Measurements from ENCODE around the gene CA12.

DNA sequence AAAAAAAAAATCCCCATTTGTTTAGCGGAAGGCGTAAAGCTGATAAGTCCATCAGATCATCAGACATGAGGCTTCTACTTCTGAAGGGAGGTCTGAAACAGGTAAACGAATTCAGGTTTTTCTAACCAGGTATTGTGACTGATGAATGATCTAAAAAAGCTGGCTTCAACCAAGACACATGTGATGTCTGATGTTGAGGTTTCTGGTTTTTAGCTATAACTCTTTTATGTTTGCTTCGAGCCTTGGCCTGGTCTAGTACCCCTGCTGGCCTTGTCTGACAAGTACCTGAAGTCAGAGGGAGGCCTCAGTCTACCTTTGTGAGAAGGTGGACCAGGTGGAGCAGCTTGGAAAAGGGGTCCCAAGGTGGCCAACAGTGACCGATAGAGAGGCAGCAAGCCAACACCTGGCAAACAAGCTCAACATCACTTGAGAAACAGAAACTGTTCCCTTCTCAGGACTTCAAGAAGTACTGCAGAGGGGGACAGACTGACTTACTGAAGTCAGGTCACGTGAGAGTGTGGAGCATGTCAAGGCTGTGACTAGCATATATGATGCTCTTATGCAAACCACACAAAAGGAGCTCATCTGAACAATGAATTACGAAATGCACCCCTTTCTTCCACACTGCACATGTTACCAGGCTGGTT, 33.0 kb upstream of the CA12 start:
- TF ChIP-seq, protein P1, sequence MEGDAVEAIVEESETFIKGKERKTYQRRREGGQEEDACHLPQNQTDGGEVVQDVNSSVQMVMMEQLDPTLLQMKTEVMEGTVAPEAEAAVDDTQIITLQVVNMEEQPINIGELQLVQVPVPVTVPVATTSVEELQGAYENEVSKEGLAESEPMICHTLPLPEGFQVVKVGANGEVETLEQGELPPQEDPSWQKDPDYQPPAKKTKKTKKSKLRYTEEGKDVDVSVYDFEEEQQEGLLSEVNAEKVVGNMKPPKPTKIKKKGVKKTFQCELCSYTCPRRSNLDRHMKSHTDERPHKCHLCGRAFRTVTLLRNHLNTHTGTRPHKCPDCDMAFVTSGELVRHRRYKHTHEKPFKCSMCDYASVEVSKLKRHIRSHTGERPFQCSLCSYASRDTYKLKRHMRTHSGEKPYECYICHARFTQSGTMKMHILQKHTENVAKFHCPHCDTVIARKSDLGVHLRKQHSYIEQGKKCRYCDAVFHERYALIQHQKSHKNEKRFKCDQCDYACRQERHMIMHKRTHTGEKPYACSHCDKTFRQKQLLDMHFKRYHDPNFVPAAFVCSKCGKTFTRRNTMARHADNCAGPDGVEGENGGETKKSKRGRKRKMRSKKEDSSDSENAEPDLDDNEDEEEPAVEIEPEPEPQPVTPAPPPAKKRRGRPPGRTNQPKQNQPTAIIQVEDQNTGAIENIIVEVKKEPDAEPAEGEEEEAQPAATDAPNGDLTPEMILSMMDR (IDR thresholded peaks at IDR 0.05), result no peak
- TF ChIP-seq POLR2A (IDR thresholded peaks at IDR 0.05), result no peak
